Progenitor cell of endocrine pancreas (in vitro differentiated cells): ENCODE results near the gene TCEA3. TPM values are rescaled to one million over a fixed set of nuclear protein-coding genes. Genes with fewer than 3 reads are reported as not detected.

ENCODE experiments used
- DNase-seq: peaks from one replicate; pipeline ENCODE4 v3.0.0; 2021; ENCODE audit warnings: low spot score; ENCODE audit not compliant: unreplicated experiment
- H3K27ac Mint-ChIP-seq: 2 replicates; pipeline ENCODE4 v1.8.0; 2021; ENCODE audit warnings: mild to moderate bottlenecking, moderate library complexity, mixed read lengths
- H3K27me3 Mint-ChIP-seq: 2 replicates; pipeline ENCODE4 v1.8.0; 2021; ENCODE audit warnings: mixed read lengths
- H3K36me3 Mint-ChIP-seq: 2 replicates; pipeline ENCODE4 v1.8.0; 2022; ENCODE audit warnings: mixed read lengths; ENCODE audit not compliant: insufficient read depth
- H3K4me1 Mint-ChIP-seq: 2 replicates; pipeline ENCODE4 v1.8.0; 2021; ENCODE audit warnings: low read depth, mixed read lengths
- H3K4me3 Mint-ChIP-seq: 2 replicates; pipeline ENCODE4 v1.8.0; 2021; ENCODE audit warnings: low read depth, mild to moderate bottlenecking, moderate library complexity, mixed read lengths
- H3K9me3 Mint-ChIP-seq: 2 replicates; pipeline ENCODE4 v1.8.0; 2021; ENCODE audit warnings: low read depth, mixed read lengths
- total RNA-seq: library from RNA; stranded (reverse); gene quantifications from 2 replicates; pipeline ENCODE4 v1.2.1, GENCODE V29; 2021
- TF ChIP-seq, protein P1 (sequence below): fragments of 200-600 bp; sonication (generic); IDR thresholded peaks from one replicate; pipeline ENCODE4 v1.5.0; 2021; ENCODE audit warnings: antibody characterized with exemption, mild to moderate bottlenecking; ENCODE audit not compliant: unreplicated experiment

Gene TCEA3
- total RNA-seq, 1 donor from 2014 or later, result 12.9 TPM

DNA sequence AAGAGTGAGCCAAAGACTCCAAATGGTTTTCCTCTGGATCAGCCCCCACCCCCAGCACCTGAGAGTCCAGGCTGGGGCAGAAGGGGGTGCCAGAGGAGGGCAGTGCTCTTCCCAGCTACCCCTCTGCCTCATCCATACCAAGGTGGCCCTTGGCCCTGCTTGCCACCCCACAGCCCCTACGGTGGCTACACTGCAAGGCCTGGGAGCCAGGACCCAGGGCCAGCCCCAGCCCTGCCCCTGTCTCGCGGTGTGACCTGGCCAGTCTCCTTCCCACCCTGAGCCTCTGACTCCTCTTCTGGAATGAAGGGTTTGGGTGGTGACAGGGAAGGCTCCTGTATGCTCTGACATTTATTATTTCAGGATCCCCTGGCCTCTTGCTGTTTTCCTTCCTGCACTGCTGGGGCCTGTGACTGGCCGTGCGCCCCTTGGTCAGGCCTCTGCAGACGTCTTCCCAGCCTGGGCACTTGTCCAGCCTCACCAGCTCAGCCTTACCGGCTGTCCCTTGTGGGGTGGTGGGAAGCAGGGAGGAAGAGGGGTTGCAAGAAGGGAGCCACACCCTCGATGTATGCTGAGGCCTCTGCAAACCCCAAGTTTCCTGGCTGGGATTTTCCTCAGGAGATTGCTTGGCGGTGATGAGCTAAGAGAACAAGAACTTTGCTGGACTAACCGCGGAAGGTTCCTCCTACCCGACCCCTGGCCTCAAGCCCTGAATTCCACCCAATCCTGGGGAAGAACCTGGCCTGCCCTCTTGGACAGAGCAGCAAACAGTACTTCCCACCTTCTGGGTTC is 45.9 kb upstream of the TCEA3 start:
- no peaks in the 10 kb centered on the region for H3K9me3 Mint-ChIP-seq
- H3K27me3 Mint-ChIP-seq, result no peaks in the 10 kb centered on the region
- no peak overlapping the region for H3K4me3 Mint-ChIP-seq
- no peak overlapping the region for H3K27ac Mint-ChIP-seq
- H3K36me3 Mint-ChIP-seq, result no peaks in the 10 kb centered on the region
- TF ChIP-seq, protein P1, sequence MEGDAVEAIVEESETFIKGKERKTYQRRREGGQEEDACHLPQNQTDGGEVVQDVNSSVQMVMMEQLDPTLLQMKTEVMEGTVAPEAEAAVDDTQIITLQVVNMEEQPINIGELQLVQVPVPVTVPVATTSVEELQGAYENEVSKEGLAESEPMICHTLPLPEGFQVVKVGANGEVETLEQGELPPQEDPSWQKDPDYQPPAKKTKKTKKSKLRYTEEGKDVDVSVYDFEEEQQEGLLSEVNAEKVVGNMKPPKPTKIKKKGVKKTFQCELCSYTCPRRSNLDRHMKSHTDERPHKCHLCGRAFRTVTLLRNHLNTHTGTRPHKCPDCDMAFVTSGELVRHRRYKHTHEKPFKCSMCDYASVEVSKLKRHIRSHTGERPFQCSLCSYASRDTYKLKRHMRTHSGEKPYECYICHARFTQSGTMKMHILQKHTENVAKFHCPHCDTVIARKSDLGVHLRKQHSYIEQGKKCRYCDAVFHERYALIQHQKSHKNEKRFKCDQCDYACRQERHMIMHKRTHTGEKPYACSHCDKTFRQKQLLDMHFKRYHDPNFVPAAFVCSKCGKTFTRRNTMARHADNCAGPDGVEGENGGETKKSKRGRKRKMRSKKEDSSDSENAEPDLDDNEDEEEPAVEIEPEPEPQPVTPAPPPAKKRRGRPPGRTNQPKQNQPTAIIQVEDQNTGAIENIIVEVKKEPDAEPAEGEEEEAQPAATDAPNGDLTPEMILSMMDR, result no peak
- H3K4me1 Mint-ChIP-seq, result peaks cover 7% of the 10 kb centered on the region
- no peak for DNase-seq

DNA sequence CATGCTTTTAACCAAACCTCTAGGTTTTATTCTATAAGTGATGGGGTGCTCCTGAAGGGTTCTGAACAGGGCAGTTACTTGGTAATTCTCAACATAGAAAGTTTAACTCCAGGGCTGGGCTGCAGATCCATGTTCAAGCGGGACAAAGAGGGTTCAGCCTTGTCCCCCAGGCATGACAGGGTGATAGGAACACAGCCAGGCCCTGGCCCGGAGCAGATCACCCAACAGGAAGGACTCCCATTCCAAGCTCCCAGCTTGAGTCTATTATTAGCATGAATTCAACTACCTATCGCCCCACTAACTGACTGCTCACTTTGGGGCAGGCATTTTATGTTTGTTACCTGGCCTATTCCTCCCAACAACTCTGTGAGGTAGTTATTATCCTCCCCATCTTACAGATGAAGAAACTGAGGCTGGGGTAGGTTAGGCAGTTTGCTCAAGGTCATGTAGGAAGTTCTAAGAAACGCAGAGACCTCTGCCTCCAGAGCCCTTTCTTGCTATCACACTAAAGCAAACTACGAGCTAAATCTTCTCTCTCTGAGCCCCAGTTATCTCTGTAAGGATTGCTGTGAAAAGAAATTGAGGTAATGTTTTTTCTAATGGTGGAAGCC is 44.9 kb upstream of the TCEA3 start:
- H3K36me3 Mint-ChIP-seq, result no peaks in the 10 kb centered on the region
- peaks cover 7% of the 10 kb centered on the region for H3K4me1 Mint-ChIP-seq
- DNase-seq, result no peak
- no peaks in the 10 kb centered on the region for H3K9me3 Mint-ChIP-seq
- H3K27me3 Mint-ChIP-seq, result no peaks in the 10 kb centered on the region
- H3K4me3 Mint-ChIP-seq, result no peak overlapping the region
- H3K27ac Mint-ChIP-seq, result no peak overlapping the region
- TF ChIP-seq, protein P1, result no peak

DNA sequence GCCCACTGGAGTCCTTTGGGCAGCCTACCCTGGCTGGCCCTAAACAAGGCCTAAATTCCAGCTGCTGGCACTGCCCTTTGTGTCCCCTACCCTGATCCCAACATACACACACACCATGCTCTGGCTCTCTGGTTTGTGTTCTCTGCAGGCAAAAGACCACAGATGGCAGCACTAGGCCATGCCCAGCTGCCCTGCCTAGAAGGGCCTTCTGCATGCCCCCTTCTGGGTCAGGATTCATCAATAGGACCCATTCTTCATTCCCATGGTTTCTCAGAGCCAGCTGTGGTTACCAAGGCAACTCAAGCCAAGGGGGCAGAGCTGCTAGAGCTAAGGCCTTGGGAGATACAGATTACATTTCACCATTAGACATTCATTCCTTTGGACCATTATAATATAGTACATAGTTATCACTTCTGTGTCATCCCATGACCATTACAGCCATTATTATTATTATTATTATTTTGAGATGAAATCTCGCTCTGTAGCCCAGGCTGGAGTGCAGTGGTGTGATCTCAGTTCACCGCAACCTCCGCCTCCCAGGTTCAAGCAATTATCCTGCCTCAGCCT is 42.0 kb upstream of the TCEA3 start:
- TF ChIP-seq, protein P1, result no peak
- Mint-ChIP-seq H3K27me3 (no peaks in the 10 kb centered on the region), H3K27ac (no peak overlapping the region), H3K9me3 (no peaks in the 10 kb centered on the region), H3K4me1 (peaks cover 2% of the 10 kb centered on the region), H3K36me3 (peaks cover 2% of the 10 kb centered on the region), H3K4me3 (no peak overlapping the region)
- no peak for DNase-seq

DNA sequence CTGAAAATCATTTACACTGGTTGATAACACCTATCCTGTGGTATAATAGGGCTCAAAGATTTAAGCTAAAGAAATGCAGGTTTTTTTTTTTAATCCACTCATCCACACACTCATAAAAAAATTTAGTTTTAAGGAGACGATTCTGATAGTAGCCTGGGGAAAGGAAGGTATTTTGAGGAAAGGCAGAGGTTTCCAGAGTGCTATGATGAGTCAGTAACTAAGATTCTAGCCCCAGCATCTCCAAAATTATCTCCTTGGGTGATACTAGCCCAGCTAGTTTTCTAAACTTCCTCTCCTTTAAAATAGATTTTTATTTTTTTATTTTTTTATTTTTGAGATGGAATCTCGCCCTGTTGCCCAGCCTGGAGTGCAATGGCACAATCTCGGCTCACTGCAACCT is 38.7 kb upstream of the TCEA3 start:
- Mint-ChIP-seq H3K9me3 (no peaks in the 10 kb centered on the region), H3K4me1 (no peaks in the 10 kb centered on the region), H3K27me3 (no peaks in the 10 kb centered on the region), H3K27ac (no peak overlapping the region), H3K4me3 (no peak overlapping the region), H3K36me3 (peaks cover 13% of the 10 kb centered on the region)
- TF ChIP-seq, protein P1, result no peak
- DNase-seq, result no peak

DNA sequence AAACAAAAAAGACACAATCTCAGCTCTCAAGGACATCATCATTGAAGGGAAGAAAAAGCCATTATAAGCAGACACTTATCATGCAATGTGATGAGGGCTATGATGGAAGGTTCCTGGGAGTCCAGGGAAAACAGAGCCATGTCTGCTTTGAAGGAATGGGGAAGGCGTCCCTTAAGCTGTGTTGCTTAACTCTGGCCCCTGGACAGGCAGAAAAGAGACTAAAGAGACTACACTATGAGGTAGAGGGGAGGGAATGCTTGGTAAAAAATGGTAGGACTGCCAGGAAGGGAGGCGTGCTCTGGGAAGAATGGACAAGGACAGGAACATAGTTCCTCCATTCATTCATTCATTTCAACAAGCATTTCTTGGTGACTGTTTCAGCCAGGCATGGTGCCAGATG is 38.2 kb upstream of the TCEA3 start:
- H3K27ac Mint-ChIP-seq, result no peak overlapping the region
- H3K36me3 Mint-ChIP-seq, result peaks cover 15% of the 10 kb centered on the region
- no peaks in the 10 kb centered on the region for H3K9me3 Mint-ChIP-seq
- TF ChIP-seq, protein P1, result no peak
- no peaks in the 10 kb centered on the region for H3K4me1 Mint-ChIP-seq
- no peak for DNase-seq
- no peak overlapping the region for H3K4me3 Mint-ChIP-seq
- H3K27me3 Mint-ChIP-seq, result no peaks in the 10 kb centered on the region
